HepG2 (cell line): ENCODE data around the gene FCN1. TPM values are rescaled to one million over a fixed set of nuclear protein-coding genes. Genes with fewer than 3 reads are reported as not detected.

Experiments used
- ATAC-seq: fragments of 200-7000 bp; cut with Tn5 transposase; 3 replicates; pipeline ENCODE4 v1.9.1; 2020; ENCODE audit warnings: mild to moderate bottlenecking, moderate library complexity
- BruUV-seq: library from RNA; stranded (reverse); fragments of 400-500 nt; replicated peaks from 2 replicates; lab custom pipeline; 2021; lab: Mats Ljungman, UMichigan
- CTCF ChIA-PET: fragments of 300-600 bp; formaldehyde crosslinking; extraction: SDS; loops from one replicate; lab custom pipeline; 2021; ENCODE audit warnings: low total read pairs, inconsistent platforms, low intra/inter-chr PET ratio; lab: Yijun Ruan, JAX
- POLR2A ChIA-PET: fragments of 350-600 bp; sonication (Branson Sonifier 250); formaldehyde crosslinking; loops from one replicate; lab custom pipeline; 2020; ENCODE audit warnings: antibody characterized with exemption, inconsistent platforms; lab: Yijun Ruan, JAX
- DNase-seq: peaks from one replicate; pipeline ENCODE4 v3.0.0-alpha.2; 2015; ENCODE audit warnings: low spot score
- FAIRE-seq: peaks from 3 replicates; lab custom pipeline; 2011; peaks lifted over from hg19 to GRCh38; lab: Jason Lieb, UNC
- H2AFZ ChIP-seq: one replicate; pipeline ENCODE4 v1.6.1; 2011; ENCODE audit warnings: low read length, inconsistent platforms
- H3K27ac ChIP-seq: fragments of 300-600 bp; 3 replicates; pipeline ENCODE4 v1.8.0; 2011; ENCODE audit warnings: mixed run types, mild to moderate bottlenecking, mixed read lengths, low read length, inconsistent platforms; ENCODE audit not compliant: insufficient read depth; ENCODE audit errors: extremely low read length
- H3K27me3 ChIP-seq, 2 experiments: fragments of 200-600 bp in 1 of 2; 2 replicates in 1 of 2; 3 replicates in 1 of 2; pipeline versions ENCODE4 v1.6.0 to v1.8.0; 2011; ENCODE audit warnings: low read length in 2 of 2, mild to moderate bottlenecking in 2 of 2, moderate library complexity in 2 of 2, inconsistent platforms in 1 of 2; ENCODE audit not compliant: insufficient read depth in 2 of 2, control insufficient read depth in 1 of 2
- H3K36me3 ChIP-seq, 2 experiments: fragments of 200-600 bp in 1 of 2; replicated peaks in 1 of 2; 2 replicates in 1 of 2; 3 replicates in 1 of 2; pipeline versions ENCODE4 v1.5.1 to v1.8.0; 2011; ENCODE audit warnings: low read length in 2 of 2, inconsistent platforms in 1 of 2; ENCODE audit not compliant: insufficient read depth in 2 of 2, control insufficient read depth in 1 of 2
- H3K4me1 ChIP-seq: 2 replicates; pipeline ENCODE4 v1.5.1; 2012; ENCODE audit warnings: low read length, inconsistent platforms; ENCODE audit not compliant: insufficient read depth
- H3K4me2 ChIP-seq: 2 replicates; pipeline ENCODE4 v1.6.0; 2011; ENCODE audit warnings: low read depth, low read length, inconsistent platforms
- H3K4me3 ChIP-seq, 3 experiments: fragments of 200-600 bp in 1 of 3; sonication (generic), shearing (Covaris generic) in 1 of 3; replicated peaks in 1 of 3; 2 replicates each; pipeline ENCODE4 v1.5.1; 2011 to 2016; ENCODE audit warnings: low read length in 3 of 3, inconsistent platforms in 2 of 3, low read depth in 2 of 3, mild to moderate bottlenecking in 2 of 3, control low read depth in 1 of 3, mixed read lengths in 1 of 3; ENCODE audit not compliant: insufficient read depth in 1 of 3
- H3K79me2 ChIP-seq: one replicate; pipeline ENCODE4 v1.6.1; 2011; ENCODE audit warnings: low read length, inconsistent platforms; ENCODE audit not compliant: insufficient read depth
- H3K9ac ChIP-seq: 2 replicates; pipeline ENCODE4 v1.6.0; 2011; ENCODE audit warnings: mild to moderate bottlenecking, low read depth, low read length, inconsistent platforms; ENCODE audit not compliant: insufficient read depth
- H3K9me3 ChIP-seq: 2 replicates; pipeline ENCODE4 v1.5.1; 2012; ENCODE audit warnings: mild to moderate bottlenecking, low read length
- H4K20me1 ChIP-seq: 2 replicates; pipeline ENCODE4 v1.6.0; 2011; ENCODE audit warnings: inconsistent platforms, mild to moderate bottlenecking, low read length, moderate library complexity; ENCODE audit not compliant: insufficient read depth
- BRD4 ChIP-seq: sonication (generic); formaldehyde crosslinking; IDR thresholded peaks from 2 replicates; pipeline ENCODE4 v1.4.0; 2020; ENCODE audit warnings: missing genetic modification reagents
- ZNF768 ChIP-seq: sonication (generic); formaldehyde crosslinking; IDR thresholded peaks from 2 replicates; pipeline ENCODE4 v1.4.0; 2020; ENCODE audit warnings: missing genetic modification reagents
- ZNF850 ChIP-seq: sonication (generic); formaldehyde crosslinking; conservative IDR thresholded peaks from 2 replicates; pipeline ENCODE4 v1.9.0; 2021; ENCODE audit warnings: mild to moderate bottlenecking, missing genetic modification reagents
- WGBS: methylation state at CpG from one replicate; pipeline ENCODE4 v1.1.6; 2017; ENCODE audit warnings: low lambda C conversion rate; 5-methylcytosine and 5-hydroxymethylcytosine counted together
- in situ Hi-C: cut with HindIII; loops from 2 replicates; pipeline ENCODE4 v1.10.0; 2017; ENCODE audit warnings: low pct_unique_long_range_greater_than_20kb; ENCODE audit not compliant: extremely low pct_ligation_motif_present
- intact Hi-C: fragments of 100-400 bp; cut with micrococcal nuclease; formaldehyde crosslinking; loops from one replicate; pipeline ENCODE4 v1.10.0; 2022; ENCODE audit not compliant: unreplicated experiment
- polyA plus RNA-seq, 8 experiments: library from polyadenylated mRNA; depleted of rRNA in 3 of 8; stranded (reverse) in 7 of 8; unstranded in 1 of 8; fragments of >200 nt; fragmentation: Illumina TruSeq in 4 of 8; extraction: Trizol in 4 of 8; gene quantifications; 2 replicates each; pipeline versions ENCODE4 v1.2.1 to v1.2.3, GENCODE V29; 2011 to 2016; ENCODE audit warnings: low read depth in 4 of 8, missing spikeins in 1 of 8, mixed read lengths in 1 of 8; ENCODE audit not compliant: insufficient read depth in 1 of 8
- total RNA-seq, 5 experiments: library from RNA; depleted of rRNA; stranded (reverse); fragments of >200 nt; fragmentation: Illumina TruSeq; extraction: Trizol; gene quantifications; 2 replicates each; pipeline ENCODE4 v1.2.3, GENCODE V29; 2016; ENCODE audit warnings: low read depth in 1 of 5

The FCN1 gene
- total and polyA plus RNA-seq, 2 of the 13 experiments (the other 11 are each of a cell fraction or from before 2014, with no cell fraction given): not detected

DNA sequence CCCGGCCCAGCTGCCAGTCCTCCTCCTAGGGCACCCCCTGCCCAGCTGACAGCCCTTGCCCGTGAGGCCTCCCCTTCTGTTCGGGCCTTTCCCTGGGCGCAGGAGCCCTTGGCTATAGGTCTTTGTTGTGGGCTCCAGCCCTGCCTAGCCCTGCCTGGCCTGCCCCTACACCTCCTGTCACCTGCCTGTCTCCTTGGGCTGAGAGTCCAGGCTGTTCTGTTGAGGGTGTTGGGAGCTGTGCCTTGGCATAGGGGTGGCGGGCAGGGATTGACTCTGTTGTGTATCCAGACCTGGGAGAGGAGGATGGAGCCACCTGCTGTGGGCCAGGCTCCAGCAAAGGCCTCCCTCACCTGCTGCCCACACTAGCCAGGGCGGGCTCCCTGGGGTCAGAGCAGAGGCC lies 25.5 kb downstream of the FCN1 start:
- no peak overlapping the region for H3K9ac ChIP-seq
- WGBS: 0% methylated on average over 1 of the region's 6 CpGs
- H4K20me1 ChIP-seq: no peaks in the 10 kb centered on the region
- no peak overlapping the region for H3K4me3 ChIP-seq
- intact Hi-C loops: no loop called here
- FAIRE-seq (no peak), DNase-seq (no peak), ATAC-seq (no peak)
- no peaks in the 10 kb centered on the region for H3K36me3 ChIP-seq
- no peaks in the 10 kb centered on the region for H3K4me1 ChIP-seq
- in situ Hi-C loops: no loop called here
- no peak overlapping the region for H2AFZ ChIP-seq
- ChIA-PET CTCF (no interaction called here), POLR2A (no interaction called here)
- no peak overlapping the region for H3K27ac ChIP-seq
- BruUV-seq: no TSS peak
- H3K27me3 ChIP-seq: peaks cover 5 to 53% of the 10 kb centered on the region in 2 experiments; a peak in 4 of 5 replicates
- no peaks in the 10 kb centered on the region for H3K9me3 ChIP-seq
- no peak overlapping the region for H3K4me2 ChIP-seq
- H3K79me2 ChIP-seq: no peaks in the 10 kb centered on the region
- no peak for TF ChIP-seq ZNF850 (CRISPR knock-in tag)

DNA sequence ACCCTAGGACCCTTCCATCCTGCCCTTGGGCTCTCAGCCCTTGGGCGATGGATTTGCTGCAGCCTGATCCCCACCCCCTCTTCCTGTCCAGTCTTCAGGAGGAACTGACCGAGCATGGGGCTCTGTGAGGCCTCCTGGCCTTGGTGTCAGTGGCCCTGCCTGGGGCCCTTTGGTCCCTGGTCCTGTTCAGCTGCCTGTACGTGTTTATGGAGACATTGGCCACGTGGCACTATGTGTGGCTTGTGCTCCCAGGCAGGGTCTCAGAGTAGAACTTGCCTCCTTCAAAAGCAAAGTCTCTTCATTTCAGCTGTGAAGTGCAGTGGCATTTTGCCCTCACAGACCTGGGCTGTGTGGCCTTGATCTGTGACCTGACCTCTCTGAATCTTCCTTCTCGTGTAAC lies 26.0 kb downstream of the FCN1 start:
- no peak overlapping the region for H3K4me3 ChIP-seq
- H3K27ac ChIP-seq: no peak overlapping the region
- DNase-seq: no peak
- H3K9ac ChIP-seq: no peak overlapping the region
- intact Hi-C loops: no loop called here
- POLR2A ChIA-PET: no interaction called here
- H3K36me3 ChIP-seq: no peaks in the 10 kb centered on the region
- no peak for FAIRE-seq
- TF ChIP-seq ZNF768 (CRISPR knock-in tag) (peak; percentile 15; the same call in 1 of the 2 replicates), BRD4 (CRISPR knock-in tag) (no peak)
- TF ChIP-seq, all 625 proteins: peak for 1
- BruUV-seq: no TSS peak
- CTCF ChIA-PET: no interaction called here
- in situ Hi-C loops: no loop called here
- Histone ChIP-seq H3K27me3 (peaks cover 5 to 55% of the 10 kb centered on the region in 2 experiments; a peak in 4 of 5 replicates), H3K4me1 (no peaks in the 10 kb centered on the region), H2AFZ (no peak overlapping the region), H3K79me2 (no peaks in the 10 kb centered on the region), H3K9me3 (no peaks in the 10 kb centered on the region), H3K4me2 (no peak overlapping the region), H4K20me1 (no peaks in the 10 kb centered on the region)
- no peak for ATAC-seq
- WGBS: 0% methylated on average over 5 of the region's 5 CpGs
